GM19043 (cell line): ENCODE data around the gene COL3A1.

Experiments
- ATAC-seq: cut with Tn5 transposase; IDR thresholded peaks from one replicate; pipeline ENCODE4 v1.9.1; 2021; ENCODE audit warnings: low read depth; ENCODE audit not compliant: unreplicated experiment

Gene COL3A1

GRCh38 chr2:188974164-188974563 is at the start of gene COL3A1:
Gene COL3A1, plus strand, starts transcription at chr2:188974373. Its CDS starts 117 bp downstream, at chr2:188974490.
- no peak for ATAC-seq

- ATAC-seq = no peak
Observed at GRCh38 chr2:188928643-188929042, 45.5 kb upstream of the COL3A1 start.

GRCh38 chr2:188931361-188931760 is 42.8 kb upstream of the COL3A1 start:
- no peak for ATAC-seq

- ATAC-seq = no peak
Observed at GRCh38 chr2:188937228-188938220, 36.6 kb upstream of the COL3A1 start.

GRCh38 chr2:188940171-188940570 is 34.0 kb upstream of the COL3A1 start:
- no peak for ATAC-seq

GRCh38 chr2:188944442-188944841 is 29.7 kb upstream of the COL3A1 start:
- ATAC-seq = no peak

- no peak for ATAC-seq
Observed at GRCh38 chr2:188949046-188949818, 24.9 kb upstream of the COL3A1 start.

- no peak for ATAC-seq
Observed at GRCh38 chr2:188952901-188953300, 21.3 kb upstream of the COL3A1 start.

- ATAC-seq = no peak
Observed at GRCh38 chr2:188956290-188956689, 17.9 kb upstream of the COL3A1 start.

- ATAC-seq = no peak
Observed at GRCh38 chr2:188956961-188957360, 17.2 kb upstream of the COL3A1 start.

- ATAC-seq = no peak
Observed at GRCh38 chr2:188957646-188958045, 16.5 kb upstream of the COL3A1 start.

GRCh38 chr2:188963741-188964140 is 10.4 kb upstream of the COL3A1 start:
- ATAC-seq = no peak

GRCh38 chr2:188964976-188965546 is 9.1 kb upstream of the COL3A1 start:
- ATAC-seq = no peak

- ATAC-seq = no peak
Observed at GRCh38 chr2:188965563-188965962, 8.6 kb upstream of the COL3A1 start.

GRCh38 chr2:188966079-188966571 is 8.0 kb upstream of the COL3A1 start:
- ATAC-seq = no peak

- no peak for ATAC-seq
Observed at GRCh38 chr2:188966728-188967440, 7.3 kb upstream of the COL3A1 start.

GRCh38 chr2:188969236-188969635 is 4.9 kb upstream of the COL3A1 start:
- no peak for ATAC-seq

GRCh38 chr2:188969651-188970050 is 4.5 kb upstream of the COL3A1 start:
- no peak for ATAC-seq

- no peak for ATAC-seq
Observed at GRCh38 chr2:188970211-188970610, 4.0 kb upstream of the COL3A1 start.

GRCh38 chr2:188971432-188971861 is 2.7 kb upstream of the COL3A1 start:
- no peak for ATAC-seq
